ENCODE results near the gene OSR1.

DNA sequence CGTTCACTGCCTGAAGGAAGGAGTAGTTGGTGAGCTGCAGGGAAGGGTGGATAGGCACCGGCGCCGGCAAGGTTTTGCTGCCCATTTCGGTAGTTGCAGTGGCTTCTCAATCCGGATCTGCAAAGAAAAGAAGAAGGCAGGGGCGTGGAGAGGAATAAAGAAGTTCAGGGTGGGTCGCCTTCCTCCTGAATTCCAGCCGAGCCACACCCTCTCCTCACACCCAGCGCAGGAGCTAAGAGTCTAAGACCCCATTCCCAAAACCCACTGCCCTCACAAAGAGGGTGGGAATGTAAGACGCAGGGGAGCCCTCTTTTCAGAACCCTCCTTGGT is 4.7 kb downstream of the OSR1 start:
- TF ChIP-seq, protein P1, sequence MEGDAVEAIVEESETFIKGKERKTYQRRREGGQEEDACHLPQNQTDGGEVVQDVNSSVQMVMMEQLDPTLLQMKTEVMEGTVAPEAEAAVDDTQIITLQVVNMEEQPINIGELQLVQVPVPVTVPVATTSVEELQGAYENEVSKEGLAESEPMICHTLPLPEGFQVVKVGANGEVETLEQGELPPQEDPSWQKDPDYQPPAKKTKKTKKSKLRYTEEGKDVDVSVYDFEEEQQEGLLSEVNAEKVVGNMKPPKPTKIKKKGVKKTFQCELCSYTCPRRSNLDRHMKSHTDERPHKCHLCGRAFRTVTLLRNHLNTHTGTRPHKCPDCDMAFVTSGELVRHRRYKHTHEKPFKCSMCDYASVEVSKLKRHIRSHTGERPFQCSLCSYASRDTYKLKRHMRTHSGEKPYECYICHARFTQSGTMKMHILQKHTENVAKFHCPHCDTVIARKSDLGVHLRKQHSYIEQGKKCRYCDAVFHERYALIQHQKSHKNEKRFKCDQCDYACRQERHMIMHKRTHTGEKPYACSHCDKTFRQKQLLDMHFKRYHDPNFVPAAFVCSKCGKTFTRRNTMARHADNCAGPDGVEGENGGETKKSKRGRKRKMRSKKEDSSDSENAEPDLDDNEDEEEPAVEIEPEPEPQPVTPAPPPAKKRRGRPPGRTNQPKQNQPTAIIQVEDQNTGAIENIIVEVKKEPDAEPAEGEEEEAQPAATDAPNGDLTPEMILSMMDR (conservative IDR thresholded peaks at IDR 0.05; ENCODE audit: low read length): no peak
- TF ChIP-seq EZH2phosphoT487 (IDR thresholded peaks at IDR 0.05; ENCODE audit: borderline replicate concordance, low read depth, low read length): no peak
